ENCODE measurements around the gene ZWILCH.

- no peak for TF ChIP-seq CTCF (conservative IDR thresholded peaks at IDR 0.05 in 1 of 2, IDR thresholded peaks at IDR 0.05 in 1 of 2; ENCODE audit: low read depth in 1 of 2, low read length in 2 of 2)
- no peak for TF ChIP-seq EZH2 (IDR thresholded peaks at IDR 0.05; ENCODE audit: low read length, missing control alignments)
Measured at GRCh38 chr15:66567897-66568296, 62.8 kb downstream of the ZWILCH start.
